MM.1S (cell line): ENCODE measurements around the gene ZBTB38.

ENCODE experiments used
- DNase-seq: peaks from one replicate; pipeline ENCODE4 v3.0.0-alpha.2; 2015
- H2AFZ ChIP-seq: fragments of 300-600 bp; sonication (generic); 2 replicates; pipeline ENCODE4 v1.6.0; 2016; ENCODE audit warnings: antibody characterized with exemption, low read length
- H3F3A ChIP-seq: fragments of 300-600 bp; sonication (generic); 2 replicates; pipeline ENCODE4 v1.6.1; 2016; ENCODE audit warnings: mild to moderate bottlenecking, antibody characterized with exemption, low read length, moderate library complexity, mixed read lengths; ENCODE audit not compliant: insufficient read depth
- H3K27ac ChIP-seq: fragments of 300-600 bp; sonication (generic); 2 replicates; pipeline ENCODE4 v1.5.1; 2016; ENCODE audit warnings: mild to moderate bottlenecking, low read length
- H3K27me3 ChIP-seq: fragments of 300-600 bp; sonication (generic); replicated peaks from 2 replicates; pipeline ENCODE4 v1.6.0; 2016; ENCODE audit warnings: low read length; ENCODE audit not compliant: insufficient read depth
- H3K36me3 ChIP-seq: fragments of 300-600 bp; sonication (generic); replicated peaks from 2 replicates; pipeline ENCODE4 v1.6.1; 2016; ENCODE audit warnings: mild to moderate bottlenecking, low read length, mixed read lengths; ENCODE audit not compliant: insufficient read depth
- H3K4me1 ChIP-seq: fragments of 300-600 bp; sonication (generic); 2 replicates; pipeline ENCODE4 v1.6.1; 2016; ENCODE audit warnings: low read length, mixed read lengths
- H3K4me2 ChIP-seq: fragments of 300-600 bp; sonication (generic); 2 replicates; pipeline ENCODE4 v1.6.0; 2016; ENCODE audit warnings: low read depth, low read length
- H3K4me3 ChIP-seq: fragments of 300-600 bp; sonication (generic); 2 replicates; pipeline ENCODE4 v1.5.1; 2016; ENCODE audit warnings: low read length, mixed read lengths
- H3K79me2 ChIP-seq: fragments of 300-600 bp; sonication (generic); 2 replicates; pipeline ENCODE4 v1.6.1; 2016; ENCODE audit warnings: mixed run types, low read length, mixed read lengths
- H3K9ac ChIP-seq: fragments of 300-600 bp; sonication (generic); 2 replicates; pipeline ENCODE4 v1.6.1; 2016; ENCODE audit warnings: low read length, mixed read lengths
- H3K9me2 ChIP-seq: fragments of 300-600 bp; sonication (generic); replicated peaks from 2 replicates; pipeline ENCODE4 v1.6.1; 2016; ENCODE audit warnings: mild to moderate bottlenecking, low read length, mixed read lengths; ENCODE audit not compliant: insufficient read depth
- H3K9me3 ChIP-seq: fragments of 300-600 bp; sonication (generic); replicated peaks from 2 replicates; pipeline ENCODE4 v1.6.1; 2016; ENCODE audit warnings: mild to moderate bottlenecking, low read length, mixed read lengths; ENCODE audit not compliant: insufficient read depth
- H4K20me1 ChIP-seq: fragments of 300-600 bp; sonication (generic); 2 replicates; pipeline ENCODE4 v1.6.1; 2016; ENCODE audit warnings: mild to moderate bottlenecking, low read length, moderate library complexity, mixed read lengths; ENCODE audit not compliant: insufficient read depth
- EZH2 ChIP-seq: fragments of 300-600 bp; sonication (generic); optimal IDR thresholded peaks from 2 replicates; pipeline ENCODE3; 2017; ENCODE audit warnings: low read depth, mild to moderate bottlenecking, antibody characterized with exemption, low read length, mixed read lengths
- EZH2phosphoT487 ChIP-seq: fragments of 300-600 bp; sonication (generic); IDR thresholded peaks from 2 replicates; pipeline ENCODE4 v1.6.1; 2018; ENCODE audit warnings: antibody characterized with exemption, low read length
- TF ChIP-seq, protein P1 (sequence below): fragments of 300-600 bp; sonication (generic); IDR thresholded peaks from 2 replicates; pipeline ENCODE4 v1.5.1; 2016; ENCODE audit warnings: antibody characterized with exemption, low read length, mixed read lengths

ZBTB38 gene

DNA sequence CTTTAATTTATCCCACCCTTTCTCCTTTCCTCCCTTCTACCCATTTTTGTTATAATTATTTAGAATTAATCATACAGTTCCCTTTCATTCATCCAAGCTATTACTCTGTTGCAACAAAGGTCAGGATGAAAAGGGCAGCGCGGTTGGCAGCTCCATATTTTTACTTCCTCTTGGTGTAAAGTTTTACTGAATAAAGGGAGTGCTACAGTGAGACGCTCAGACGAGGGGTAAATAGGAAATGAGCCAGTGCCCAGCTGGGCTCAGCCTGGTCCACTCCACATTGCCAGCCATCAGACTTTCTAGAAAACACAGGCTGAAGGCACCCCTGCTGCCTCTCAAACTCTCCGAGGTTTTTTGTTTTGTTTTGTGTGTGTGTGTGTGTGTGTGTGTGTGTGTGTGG lies 21.9 kb upstream of the ZBTB38 start:
- H3K9ac ChIP-seq, result no peak overlapping the region
- H3K27ac ChIP-seq, result no peak overlapping the region

DNA sequence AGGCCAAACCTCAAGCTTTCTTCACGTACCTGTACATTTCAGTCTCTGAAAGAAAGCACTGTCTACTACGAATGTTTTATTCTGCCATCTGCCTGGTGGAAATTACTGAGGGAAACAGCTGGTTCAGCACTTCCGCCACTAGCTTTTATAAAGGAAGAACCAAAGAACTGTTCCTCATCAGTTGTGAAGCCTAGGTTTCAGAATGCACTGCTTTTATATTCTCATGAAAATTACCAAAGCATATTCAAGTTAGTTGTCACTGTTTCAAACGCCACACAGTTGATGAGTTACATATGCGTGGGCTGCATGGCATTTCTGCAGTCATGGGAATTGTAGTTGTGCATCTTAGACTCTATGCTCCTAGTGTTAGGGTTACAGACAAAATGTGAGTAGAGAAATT lies 21.5 kb upstream of the ZBTB38 start:
- Histone ChIP-seq H4K20me1 (no peaks in the 10 kb centered on the region), H3K4me1 (no peaks in the 10 kb centered on the region), H2AFZ (no peak overlapping the region), H3K36me3 (no peaks in the 10 kb centered on the region), H3K27me3 (no peaks in the 10 kb centered on the region), H3K4me2 (no peak overlapping the region), H3K9me2 (no peaks in the 10 kb centered on the region), H3F3A (no peaks in the 10 kb centered on the region), H3K79me2 (no peaks in the 10 kb centered on the region), H3K9ac (no peak overlapping the region), H3K9me3 (no peaks in the 10 kb centered on the region), H3K4me3 (no peak overlapping the region), H3K27ac (no peak overlapping the region)
- TF ChIP-seq EZH2, result no peak
- TF ChIP-seq, protein P1, sequence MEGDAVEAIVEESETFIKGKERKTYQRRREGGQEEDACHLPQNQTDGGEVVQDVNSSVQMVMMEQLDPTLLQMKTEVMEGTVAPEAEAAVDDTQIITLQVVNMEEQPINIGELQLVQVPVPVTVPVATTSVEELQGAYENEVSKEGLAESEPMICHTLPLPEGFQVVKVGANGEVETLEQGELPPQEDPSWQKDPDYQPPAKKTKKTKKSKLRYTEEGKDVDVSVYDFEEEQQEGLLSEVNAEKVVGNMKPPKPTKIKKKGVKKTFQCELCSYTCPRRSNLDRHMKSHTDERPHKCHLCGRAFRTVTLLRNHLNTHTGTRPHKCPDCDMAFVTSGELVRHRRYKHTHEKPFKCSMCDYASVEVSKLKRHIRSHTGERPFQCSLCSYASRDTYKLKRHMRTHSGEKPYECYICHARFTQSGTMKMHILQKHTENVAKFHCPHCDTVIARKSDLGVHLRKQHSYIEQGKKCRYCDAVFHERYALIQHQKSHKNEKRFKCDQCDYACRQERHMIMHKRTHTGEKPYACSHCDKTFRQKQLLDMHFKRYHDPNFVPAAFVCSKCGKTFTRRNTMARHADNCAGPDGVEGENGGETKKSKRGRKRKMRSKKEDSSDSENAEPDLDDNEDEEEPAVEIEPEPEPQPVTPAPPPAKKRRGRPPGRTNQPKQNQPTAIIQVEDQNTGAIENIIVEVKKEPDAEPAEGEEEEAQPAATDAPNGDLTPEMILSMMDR, result no peak
- no peak for TF ChIP-seq EZH2phosphoT487
- no peak for DNase-seq

More for the DNA sequence above, 21.9 kb upstream of the ZBTB38 start:
- Histone ChIP-seq H3K4me1 (no peaks in the 10 kb centered on the region), H3K9me2 (no peaks in the 10 kb centered on the region), H3K4me3 (no peak overlapping the region), H3K4me2 (no peak overlapping the region), H2AFZ (no peak overlapping the region), H4K20me1 (no peaks in the 10 kb centered on the region), H3K9me3 (no peaks in the 10 kb centered on the region), H3F3A (no peaks in the 10 kb centered on the region), H3K79me2 (no peaks in the 10 kb centered on the region), H3K27me3 (no peaks in the 10 kb centered on the region), H3K36me3 (no peaks in the 10 kb centered on the region)
- DNase-seq, result no peak
- TF ChIP-seq EZH2phosphoT487 (no peak), EZH2 (no peak)
- TF ChIP-seq, protein P1, result no peak

DNA sequence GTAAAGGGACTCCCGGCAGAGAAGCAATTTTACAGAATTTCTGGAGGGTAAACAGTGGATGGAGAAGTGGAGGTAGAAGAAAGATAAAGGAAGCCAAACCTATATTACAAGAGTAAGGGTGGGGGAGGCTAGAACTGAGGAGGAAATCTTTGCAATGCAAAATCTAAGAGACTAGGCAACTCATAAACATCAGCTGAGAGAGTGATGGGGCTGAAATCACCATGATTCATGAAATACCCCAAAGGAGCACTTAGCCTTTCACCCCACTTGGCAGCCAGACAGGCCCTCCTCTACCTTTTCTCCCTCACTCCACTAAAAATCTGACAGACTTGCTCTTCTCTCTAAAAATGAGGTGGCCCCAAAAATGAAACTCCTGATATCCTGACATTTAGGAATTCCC lies 19.5 kb upstream of the ZBTB38 start:
- Histone ChIP-seq H4K20me1 (no peaks in the 10 kb centered on the region), H2AFZ (no peak overlapping the region)

More for the DNA sequence above, 19.5 kb upstream of the ZBTB38 start:
- H3F3A ChIP-seq, result no peaks in the 10 kb centered on the region
- H3K4me1 ChIP-seq, result no peaks in the 10 kb centered on the region
- no peak overlapping the region for H3K4me3 ChIP-seq
- H3K9ac ChIP-seq, result no peak overlapping the region
- no peaks in the 10 kb centered on the region for H3K79me2 ChIP-seq
- no peak for DNase-seq
- no peaks in the 10 kb centered on the region for H3K9me2 ChIP-seq
- no peak overlapping the region for H3K27ac ChIP-seq
- H3K27me3 ChIP-seq, result no peaks in the 10 kb centered on the region
- H3K36me3 ChIP-seq, result no peaks in the 10 kb centered on the region
- TF ChIP-seq, protein P1, result no peak
- TF ChIP-seq EZH2phosphoT487 (no peak), EZH2 (no peak)
- no peaks in the 10 kb centered on the region for H3K9me3 ChIP-seq
- no peak overlapping the region for H3K4me2 ChIP-seq
